Breast epithelium (tissue), 4 donors: ENCODE results near the gene CPXM2. TPM values are rescaled to one million over a fixed set of nuclear protein-coding genes. Genes with fewer than 3 reads are reported as not detected.
A peak's percentile ranks its signal among the peaks of the same experiment; 100 is the strongest.

Experiments used
- DNase-seq, 2 donors: peaks; one replicate each; pipeline ENCODE4 v3.0.0-alpha.2; 2019; ENCODE audit warnings: low spot score in 2 of 2
- H3K27ac ChIP-seq, 2 donors: fragments of 200-600 bp; sonication (generic) in 1 of 2; one replicate each; pipeline ENCODE4 v1.5.1; 2016 to 2019; ENCODE audit warnings: mild to moderate bottlenecking in 1 of 2
- H3K27me3 ChIP-seq, 2 donors: fragments of 200-600 bp; sonication (generic) in 1 of 2; one replicate each; pipeline versions ENCODE4 v1.5.1 to v1.6.0; 2017 to 2019; ENCODE audit warnings: control low read depth in 1 of 2, mild to moderate bottlenecking in 1 of 2
- H3K36me3 ChIP-seq: fragments of 200-600 bp; one replicate; pipeline ENCODE4 v1.5.1; 2019
- H3K4me1 ChIP-seq, 2 donors: fragments of 200-600 bp; sonication (generic); one replicate each; pipeline ENCODE4 v1.5.1; 2016 to 2019; ENCODE audit warnings: control low read depth in 1 of 2
- H3K4me3 ChIP-seq, 3 donors: fragments of 200-600 bp; sonication (generic); 1 replicate in 2 of 3; 2 replicates in 1 of 3; pipeline ENCODE4 v1.5.1; 2016 to 2019; ENCODE audit warnings: mild to moderate bottlenecking in 3 of 3, moderate library complexity in 2 of 3
- H3K9me3 ChIP-seq, 2 donors: fragments of 200-600 bp; sonication (generic) in 1 of 2; one replicate each; pipeline ENCODE4 v1.5.1; 2016 to 2019; ENCODE audit warnings: control low read depth in 1 of 2
- CTCF ChIP-seq, 3 donors: fragments of 450-650 bp; IDR thresholded peaks; one replicate each; pipeline ENCODE4 v1.5.1; 2016 to 2017; ENCODE audit warnings: antibody characterized with exemption in 3 of 3, mild to moderate bottlenecking in 3 of 3, moderate library complexity in 3 of 3
- POLR2A ChIP-seq: fragments of 450-650 bp; IDR thresholded peaks from one replicate; pipeline ENCODE4 v1.6.1; 2016; ENCODE audit warnings: antibody characterized with exemption, mild to moderate bottlenecking, moderate library complexity
- POLR2AphosphoS5 ChIP-seq, 3 donors: sonication (generic); formaldehyde crosslinking; IDR thresholded peaks; one replicate each; pipeline ENCODE4 v1.6.1; 2017; ENCODE audit warnings: antibody characterized with exemption in 3 of 3
- intact Hi-C: fragments of 100-400 bp; cut with DNase I; formaldehyde crosslinking; loops from one replicate; pipeline ENCODE4 v1.15.1; 2023; ENCODE audit warnings: low total_unique reads
- total RNA-seq, 3 donors: library from RNA; depleted of rRNA; stranded (reverse); fragments of >200 nt; gene quantifications; one replicate each; pipeline ENCODE4 v1.1.0, GENCODE V29; 2016

Gene CPXM2
- total RNA-seq, 3 donors from 2014 or later = 5.3 to 16.7 (median 7.2) TPM

GRCh38 chr10:123798856-123799255 is 92.8 kb downstream of the CPXM2 start:
- Histone ChIP-seq H3K4me1 (no peaks in the 10 kb centered on the region), H3K4me3 (no peak overlapping the region), H3K36me3 (no peaks in the 10 kb centered on the region), H3K27me3 (no peaks in the 10 kb centered on the region), H3K27ac (no peak overlapping the region), H3K9me3 (no peaks in the 10 kb centered on the region)
- TF ChIP-seq CTCF (IDR thresholded peaks at IDR 0.05) = no peak
- no peak for TF ChIP-seq POLR2AphosphoS5 (IDR thresholded peaks at IDR 0.05)
- TF ChIP-seq POLR2A = no peak
- DNase-seq = no peak
- intact Hi-C loops = no loop called here

- Histone ChIP-seq H3K27me3 (no peaks in the 10 kb centered on the region), H3K4me1 (no peaks in the 10 kb centered on the region), H3K9me3 (no peaks in the 10 kb centered on the region), H3K36me3 (no peaks in the 10 kb centered on the region), H3K27ac (no peak overlapping the region), H3K4me3 (no peak overlapping the region)
- intact Hi-C loops = no loop called here
- TF ChIP-seq POLR2A = no peak
- TF ChIP-seq CTCF (IDR thresholded peaks at IDR 0.05) = no peak
- TF ChIP-seq POLR2AphosphoS5 (IDR thresholded peaks at IDR 0.05) = no peak
- no peak for DNase-seq
Observed at GRCh38 chr10:123797813-123798212, 93.8 kb downstream of the CPXM2 start.

GRCh38 chr10:123796736-123797135 is 94.9 kb downstream of the CPXM2 start:
- H3K4me3 ChIP-seq = no peak overlapping the region
- H3K4me1 ChIP-seq = no peaks in the 10 kb centered on the region
- TF ChIP-seq POLR2A = no peak
- no peak for TF ChIP-seq POLR2AphosphoS5 (IDR thresholded peaks at IDR 0.05)
- H3K27ac ChIP-seq = no peak overlapping the region
- intact Hi-C loops = no loop called here
- no peaks in the 10 kb centered on the region for H3K9me3 ChIP-seq
- no peaks in the 10 kb centered on the region for H3K27me3 ChIP-seq
- no peak for DNase-seq
- H3K36me3 ChIP-seq = no peaks in the 10 kb centered on the region

- DNase-seq = no peak
- Histone ChIP-seq H3K36me3 (no peaks in the 10 kb centered on the region), H3K4me3 (no peak overlapping the region), H3K27me3 (no peaks in the 10 kb centered on the region), H3K4me1 (no peaks in the 10 kb centered on the region), H3K27ac (peak overlapping the region in 1 of 2 donors; percentile 43), H3K9me3 (no peaks in the 10 kb centered on the region)
- intact Hi-C loops = no loop called here
- TF ChIP-seq CTCF (IDR thresholded peaks at IDR 0.05) = no peak
- no peak for TF ChIP-seq POLR2A
- no peak for TF ChIP-seq POLR2AphosphoS5 (IDR thresholded peaks at IDR 0.05)
Observed at GRCh38 chr10:123795846-123796590, 95.6 kb downstream of the CPXM2 start.

GRCh38 chr10:123795196-123795780 is 96.3 kb downstream of the CPXM2 start:
- DNase-seq = no peak
- intact Hi-C loops = no loop called here
- no peak overlapping the region for H3K27ac ChIP-seq
- H3K9me3 ChIP-seq = no peaks in the 10 kb centered on the region
- no peak overlapping the region for H3K4me3 ChIP-seq
- TF ChIP-seq POLR2AphosphoS5 (IDR thresholded peaks at IDR 0.05) (no peak), CTCF (IDR thresholded peaks at IDR 0.05) (no peak), POLR2A (no peak)
- H3K36me3 ChIP-seq = no peaks in the 10 kb centered on the region
- H3K27me3 ChIP-seq = no peaks in the 10 kb centered on the region
- H3K4me1 ChIP-seq = no peaks in the 10 kb centered on the region
